ENCODE measurements around the gene TRAM2.

The TRAM2 gene

GRCh38 chr6:52543262-52543661 is 33.6 kb downstream of the TRAM2 start:
- no peak for FAIRE-seq
- no peak for DNase-seq (ENCODE audit: insufficient read length, low spot score)
- no peak for TF ChIP-seq POLR2A (IDR thresholded peaks at IDR 0.05; ENCODE audit: low read depth, low read length)

- FAIRE-seq = no peak
- no peak for DNase-seq (ENCODE audit: insufficient read length, low spot score)
- no peak for TF ChIP-seq POLR2A (IDR thresholded peaks at IDR 0.05; ENCODE audit: low read depth, low read length)
Measured at GRCh38 chr6:52541135-52541534, 35.7 kb downstream of the TRAM2 start.

GRCh38 chr6:52540286-52540902 is 36.5 kb downstream of the TRAM2 start:
- FAIRE-seq = no peak
- no peak for TF ChIP-seq POLR2A (IDR thresholded peaks at IDR 0.05; ENCODE audit: low read depth, low read length)
- DNase-seq (ENCODE audit: insufficient read length, low spot score) = no peak

- TF ChIP-seq POLR2A (IDR thresholded peaks at IDR 0.05; ENCODE audit: low read depth, low read length) = no peak
- no peak for DNase-seq (ENCODE audit: insufficient read length, low spot score)
- FAIRE-seq = no peak
Measured at GRCh38 chr6:52539607-52540006, 37.3 kb downstream of the TRAM2 start.

GRCh38 chr6:52538901-52539354 is 37.9 kb downstream of the TRAM2 start:
- no peak for DNase-seq (ENCODE audit: insufficient read length, low spot score)
- no peak for FAIRE-seq
- no peak for TF ChIP-seq POLR2A (IDR thresholded peaks at IDR 0.05; ENCODE audit: low read depth, low read length)

- TF ChIP-seq POLR2A (IDR thresholded peaks at IDR 0.05; ENCODE audit: low read depth, low read length) = no peak
- DNase-seq (ENCODE audit: insufficient read length, low spot score) = no peak
- no peak for FAIRE-seq
Measured at GRCh38 chr6:52538252-52538900, 38.5 kb downstream of the TRAM2 start.

GRCh38 chr6:52537001-52537753 is 39.7 kb downstream of the TRAM2 start:
- TF ChIP-seq POLR2A (IDR thresholded peaks at IDR 0.05; ENCODE audit: low read depth, low read length) = no peak
- DNase-seq (ENCODE audit: insufficient read length, low spot score) (no peak), FAIRE-seq (no peak)

- DNase-seq (ENCODE audit: insufficient read length, low spot score) = no peak
- TF ChIP-seq POLR2A (IDR thresholded peaks at IDR 0.05; ENCODE audit: low read depth, low read length) = no peak
- no peak for FAIRE-seq
Measured at GRCh38 chr6:52536424-52536916, 40.4 kb downstream of the TRAM2 start.

- DNase-seq (ENCODE audit: insufficient read length, low spot score) (no peak), FAIRE-seq (no peak)
- TF ChIP-seq POLR2A (IDR thresholded peaks at IDR 0.05; ENCODE audit: low read depth, low read length) = no peak
Measured at GRCh38 chr6:52535711-52536423, 41.0 kb downstream of the TRAM2 start.

GRCh38 chr6:52534966-52535390 is 41.9 kb downstream of the TRAM2 start:
- no peak for TF ChIP-seq POLR2A (IDR thresholded peaks at IDR 0.05; ENCODE audit: low read depth, low read length)
- FAIRE-seq (no peak), DNase-seq (ENCODE audit: insufficient read length, low spot score) (no peak)

GRCh38 chr6:52534363-52534762 is 42.5 kb downstream of the TRAM2 start:
- FAIRE-seq (no peak), DNase-seq (ENCODE audit: insufficient read length, low spot score) (no peak)
- TF ChIP-seq POLR2A (IDR thresholded peaks at IDR 0.05; ENCODE audit: low read depth, low read length) = no peak

GRCh38 chr6:52533491-52533890 is 43.4 kb downstream of the TRAM2 start:
- DNase-seq (ENCODE audit: insufficient read length, low spot score) = no peak
- no peak for FAIRE-seq
- TF ChIP-seq POLR2A (IDR thresholded peaks at IDR 0.05; ENCODE audit: low read depth, low read length) = no peak

GRCh38 chr6:52532457-52532856 is 44.4 kb downstream of the TRAM2 start:
- no peak for FAIRE-seq
- TF ChIP-seq POLR2A (IDR thresholded peaks at IDR 0.05; ENCODE audit: low read depth, low read length) = no peak
- no peak for DNase-seq (ENCODE audit: insufficient read length, low spot score)

- no peak for TF ChIP-seq POLR2A (IDR thresholded peaks at IDR 0.05; ENCODE audit: low read depth, low read length)
- DNase-seq (ENCODE audit: insufficient read length, low spot score) = no peak
- no peak for FAIRE-seq
Measured at GRCh38 chr6:52531834-52532233, 45.0 kb downstream of the TRAM2 start.

Data from H54 (cell line).